Endodermal cell (in vitro differentiated cells): Measurements from ENCODE around the gene XK. TPM values are rescaled to one million over a fixed set of nuclear protein-coding genes. Genes with fewer than 3 reads are reported as not detected.

Source experiments
- DNase-seq: peaks from one replicate; pipeline ENCODE4 v3.0.0-alpha.2; 2017
- H3K27ac ChIP-seq: 2 replicates; pipeline ENCODE4 v1.5.1; 2013; ENCODE audit warnings: mild to moderate bottlenecking, low read depth, low read length, moderate library complexity
- H3K27me3 ChIP-seq: 2 replicates; pipeline ENCODE4 v1.6.1; 2013; ENCODE audit warnings: mild to moderate bottlenecking, low read length, moderate library complexity; ENCODE audit not compliant: insufficient read depth, control insufficient read depth, poor library complexity, severe bottlenecking
- H3K36me3 ChIP-seq: 2 replicates; pipeline ENCODE4 v1.7.0; 2013; ENCODE audit warnings: mild to moderate bottlenecking, low read length, moderate library complexity; ENCODE audit not compliant: control insufficient read depth, insufficient read depth
- H3K4me1 ChIP-seq: one replicate; pipeline ENCODE4 v1.7.0; 2013; ENCODE audit warnings: low read length; ENCODE audit not compliant: control insufficient read depth, insufficient read depth
- H3K4me3 ChIP-seq: 2 replicates; pipeline ENCODE4 v1.5.1; 2013; ENCODE audit warnings: mild to moderate bottlenecking, low read length, moderate library complexity
- H3K9ac ChIP-seq: 2 replicates; pipeline ENCODE4 v1.6.1; 2013; ENCODE audit warnings: mild to moderate bottlenecking, low read length, moderate library complexity; ENCODE audit not compliant: poor library complexity, severe bottlenecking; ENCODE audit errors: extremely low read depth
- H3K9me3 ChIP-seq: 2 replicates; pipeline ENCODE4 v1.6.1; 2013; ENCODE audit warnings: mild to moderate bottlenecking, low read length, moderate library complexity; ENCODE audit not compliant: control insufficient read depth
- H3K27ac Mint-ChIP-seq: 2 replicates; pipeline ENCODE4 v1.8.0; 2020; ENCODE audit warnings: mixed read lengths
- H3K27me3 Mint-ChIP-seq: 2 replicates; pipeline ENCODE4 v1.8.0; 2021; ENCODE audit warnings: mild to moderate bottlenecking, mixed read lengths; ENCODE audit not compliant: insufficient read depth
- H3K36me3 Mint-ChIP-seq: 2 replicates; pipeline ENCODE4 v1.8.0; 2020; ENCODE audit warnings: low read depth, mixed read lengths
- H3K4me1 Mint-ChIP-seq: 2 replicates; pipeline ENCODE4 v1.8.0; 2020; ENCODE audit warnings: mixed read lengths
- H3K4me3 Mint-ChIP-seq: 2 replicates; pipeline ENCODE4 v1.8.0; 2020; ENCODE audit warnings: mild to moderate bottlenecking, moderate library complexity, mixed read lengths
- H3K9me3 Mint-ChIP-seq: 2 replicates; pipeline ENCODE4 v1.8.0; 2020; ENCODE audit warnings: mild to moderate bottlenecking, mixed read lengths
- CTCF ChIP-seq: fragments of 200-600 bp; sonication (generic); conservative IDR thresholded peaks from 2 replicates; pipeline ENCODE4 v1.5.0; 2021; ENCODE audit warnings: antibody characterized with exemption, mild to moderate bottlenecking
- WGBS, 2 experiments: methylation state at CpG; one replicate each; pipeline versions ENCODE4 v1.1.5 to v1.1.7; 2013; ENCODE audit warnings: missing lambda C conversion rate in 2 of 2, mixed read lengths in 1 of 2; ENCODE audit not compliant: insufficient coverage in 1 of 2, insufficient read length in 1 of 2; 5-methylcytosine and 5-hydroxymethylcytosine counted together
- total RNA-seq, 2 donors: library from RNA; stranded (reverse); fragmentation: NEBNext Ultra II Directional in 1 of 2; extraction: Animal tissue kit (Norgen Biotek cat#: 25700) in 1 of 2; gene quantifications; 2 replicates in 1 of 2; 3 replicates in 1 of 2; pipeline ENCODE4 v1.2.1, GENCODE V29; 2021

XK gene
- total RNA-seq, 2 donors from 2014 or later = 0.13 to 0.49 TPM

GRCh38 chrX:37746951-37747350 lies 61.4 kb downstream of the XK start:
- Histone ChIP-seq H3K36me3 (no peaks in the 10 kb centered on the region), H3K4me1 (no peaks in the 10 kb centered on the region), H3K4me3 (no peak overlapping the region), H3K27me3 (no peaks in the 10 kb centered on the region), H3K9ac (no peak overlapping the region), H3K9me3 (no peaks in the 10 kb centered on the region), H3K27ac (no peak overlapping the region)
- H3K27me3 Mint-ChIP-seq = no peaks in the 10 kb centered on the region
- peaks cover 47% of the 10 kb centered on the region for H3K9me3 Mint-ChIP-seq
- no peaks in the 10 kb centered on the region for H3K4me1 Mint-ChIP-seq
- DNase-seq = no peak
- no peaks in the 10 kb centered on the region for H3K36me3 Mint-ChIP-seq
- H3K4me3 Mint-ChIP-seq = no peak overlapping the region
- no peak overlapping the region for H3K27ac Mint-ChIP-seq
- no peak for TF ChIP-seq CTCF
- WGBS, 2 experiments = 94 to 100% methylated on average over 1 of the region's 1 CpG

DNA sequence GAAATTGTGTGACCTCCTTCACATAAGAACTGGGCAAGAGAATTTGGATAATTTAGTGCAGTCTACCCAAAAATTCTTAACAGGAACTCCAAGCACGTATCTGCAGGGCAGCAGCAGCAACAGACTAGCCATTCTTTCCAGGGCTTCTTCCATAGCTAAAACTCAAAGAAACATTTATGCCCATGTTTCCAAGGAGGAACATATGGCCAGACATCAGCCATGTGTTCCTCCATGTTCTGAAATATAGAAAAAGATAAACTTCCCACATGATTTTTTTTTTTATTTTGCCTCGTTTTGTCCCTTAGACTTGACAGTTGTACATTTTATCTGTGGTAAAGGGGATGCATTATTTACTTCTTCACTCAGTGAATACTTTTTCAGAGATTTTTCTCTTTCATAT lies 66.7 kb downstream of the XK start:
- Mint-ChIP-seq H3K27ac (no peak overlapping the region), H3K4me3 (no peak overlapping the region), H3K27me3 (no peaks in the 10 kb centered on the region), H3K4me1 (no peaks in the 10 kb centered on the region), H3K9me3 (peaks cover 30% of the 10 kb centered on the region), H3K36me3 (no peaks in the 10 kb centered on the region)
- Histone ChIP-seq H3K27me3 (no peaks in the 10 kb centered on the region), H3K9me3 (no peaks in the 10 kb centered on the region), H3K4me1 (no peaks in the 10 kb centered on the region), H3K4me3 (no peak overlapping the region), H3K36me3 (no peaks in the 10 kb centered on the region), H3K27ac (no peak overlapping the region), H3K9ac (no peak overlapping the region)
- TF ChIP-seq CTCF = no peak
- WGBS, 2 experiments = 85% methylated on average over 1 of the region's 2 CpGs; no CpG with 5 or more reads in 1 of the 2 experiments
- DNase-seq = no peak

GRCh38 chrX:37752936-37753335 lies 67.3 kb downstream of the XK start:
- Mint-ChIP-seq H3K36me3 (no peaks in the 10 kb centered on the region), H3K9me3 (peaks cover 31% of the 10 kb centered on the region), H3K27me3 (no peaks in the 10 kb centered on the region), H3K27ac (no peak overlapping the region), H3K4me1 (no peaks in the 10 kb centered on the region), H3K4me3 (no peak overlapping the region)
- no peak for DNase-seq
- H3K27me3 ChIP-seq = no peaks in the 10 kb centered on the region
- H3K36me3 ChIP-seq = no peaks in the 10 kb centered on the region
- no peak overlapping the region for H3K27ac ChIP-seq
- no peaks in the 10 kb centered on the region for H3K9me3 ChIP-seq
- H3K9ac ChIP-seq = no peak overlapping the region
- no peaks in the 10 kb centered on the region for H3K4me1 ChIP-seq
- no peak for TF ChIP-seq CTCF
- H3K4me3 ChIP-seq = no peak overlapping the region
